ENCODE results near the gene EIF3I. TPM values are rescaled to one million over a fixed set of nuclear protein-coding genes. Genes with fewer than 3 reads are reported as not detected.

Gene EIF3I
- total and polyA plus RNA-seq, 2 of the 8 experiments (the other 6 are each of a cell fraction or from before 2014, with no cell fraction given), result 247 to 346 TPM

DNA sequence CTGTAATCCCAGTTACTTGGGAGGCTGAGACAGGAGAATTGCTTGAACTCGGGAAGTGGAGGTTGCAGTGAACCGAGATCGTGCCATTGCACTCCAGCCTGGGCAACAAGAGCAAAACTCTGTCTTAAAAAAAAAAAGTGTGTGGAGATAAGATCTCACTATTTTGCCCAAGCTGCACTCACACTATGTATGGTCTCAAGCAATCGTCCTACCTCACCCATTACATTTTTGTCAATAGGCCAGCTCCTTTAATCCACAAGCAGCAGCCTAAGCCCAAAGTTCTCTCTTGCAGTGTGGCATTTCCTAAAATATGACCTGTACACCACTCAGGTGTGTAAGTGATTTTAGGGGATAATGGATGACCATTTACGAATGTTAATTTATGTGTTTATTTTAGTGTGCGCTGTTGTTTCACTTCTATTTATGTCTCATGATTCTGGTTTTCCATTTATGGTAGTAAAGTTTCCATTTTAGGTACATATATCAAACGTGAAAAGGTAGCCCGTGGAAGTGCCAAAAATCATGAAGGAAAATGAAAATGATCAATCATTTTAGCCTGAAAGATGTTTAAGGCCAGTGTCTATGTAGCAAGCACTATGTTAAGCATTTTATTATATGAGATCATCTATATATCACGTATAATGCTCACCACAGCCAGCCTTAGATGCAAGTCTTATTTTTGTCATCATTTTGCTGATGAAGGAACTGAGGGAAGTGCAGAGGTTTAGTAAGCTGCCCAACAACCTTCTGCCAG, 34.4 kb downstream of the EIF3I start (continued):
- TF ChIP-seq, protein P1, sequence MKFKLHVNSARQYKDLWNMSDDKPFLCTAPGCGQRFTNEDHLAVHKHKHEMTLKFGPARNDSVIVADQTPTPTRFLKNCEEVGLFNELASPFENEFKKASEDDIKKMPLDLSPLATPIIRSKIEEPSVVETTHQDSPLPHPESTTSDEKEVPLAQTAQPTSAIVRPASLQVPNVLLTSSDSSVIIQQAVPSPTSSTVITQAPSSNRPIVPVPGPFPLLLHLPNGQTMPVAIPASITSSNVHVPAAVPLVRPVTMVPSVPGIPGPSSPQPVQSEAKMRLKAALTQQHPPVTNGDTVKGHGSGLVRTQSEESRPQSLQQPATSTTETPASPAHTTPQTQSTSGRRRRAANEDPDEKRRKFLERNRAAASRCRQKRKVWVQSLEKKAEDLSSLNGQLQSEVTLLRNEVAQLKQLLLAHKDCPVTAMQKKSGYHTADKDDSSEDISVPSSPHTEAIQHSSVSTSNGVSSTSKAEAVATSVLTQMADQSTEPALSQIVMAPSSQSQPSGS (IDR thresholded peaks at IDR 0.05; ENCODE audit: low read length), result no peak
